ENCODE measurements around the gene DARS2.
"Not testable (repeated sequence)": the region's sequence is repeated elsewhere in the genome, so short reads cannot be mapped to it uniquely, and the experiment has no call there.

DARS2 gene

DNA sequence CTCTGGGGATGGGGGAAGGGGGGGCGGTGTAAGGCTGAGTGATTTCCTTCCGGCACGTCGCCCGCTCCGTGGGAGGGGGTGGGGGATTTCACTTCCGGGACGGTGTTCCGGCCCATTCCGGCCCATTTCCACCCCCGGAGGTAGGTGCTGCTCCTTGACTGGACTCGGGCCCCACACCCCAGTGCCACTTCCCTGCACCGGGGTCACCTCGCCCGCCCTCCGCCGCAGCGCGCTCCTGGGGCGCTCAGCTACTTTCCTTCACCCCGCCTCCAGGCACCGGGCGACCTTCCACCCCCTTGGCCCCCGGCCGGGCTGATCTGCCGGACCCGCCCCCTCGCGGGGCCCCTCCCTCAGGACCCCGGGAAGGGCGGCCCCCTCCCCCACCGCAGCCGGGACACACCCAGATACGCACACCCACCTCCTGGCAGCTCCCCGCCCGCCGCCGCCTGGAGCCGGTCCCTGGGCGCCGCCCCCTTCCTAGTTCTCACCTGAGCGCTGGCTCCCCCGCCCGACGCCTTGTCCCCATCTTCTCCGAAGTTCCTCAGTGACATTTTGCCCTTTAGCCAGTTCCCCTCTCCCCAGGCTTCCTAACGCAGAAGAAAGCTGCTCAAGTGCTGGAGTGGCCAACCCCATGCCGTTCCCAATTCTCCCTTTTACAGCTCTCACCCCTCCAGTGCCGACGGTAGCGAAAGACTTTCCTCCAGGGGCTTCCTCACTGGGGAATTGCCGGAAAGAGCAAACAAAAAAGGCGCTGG is 44.0 kb downstream of the DARS2 start, which contains the start of gene ZBTB37:
Gene ZBTB37, plus strand, starts transcription at position 115 of the 755 bp plus-strand sequence. CDS start 1,846 bp downstream, outside the sequence.
- ATAC-seq = peak; percentile 83

DNA sequence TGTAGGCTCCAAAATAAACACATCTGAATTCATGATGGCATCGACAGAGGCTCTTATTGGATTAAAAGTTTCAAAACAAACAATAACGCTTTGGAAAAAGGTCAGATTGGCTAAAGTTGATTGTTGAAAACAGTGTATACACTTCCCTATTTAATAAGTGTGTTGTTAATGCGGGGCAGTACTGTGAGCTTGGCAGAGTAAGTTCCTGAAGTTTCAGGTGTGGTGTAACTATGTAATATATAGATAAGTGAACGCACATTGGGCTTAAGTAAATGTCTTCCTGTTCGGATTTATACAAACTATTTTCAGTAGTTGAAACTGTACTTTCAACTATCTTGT is 44.5 kb downstream of the DARS2 start:
- ATAC-seq (no peak), DNase-seq (no peak)
- H3K27ac Mint-ChIP-seq = peak overlapping the region; percentile 92 to 100
- peak overlapping the region; percentile 93 to 100 for H3K4me3 Mint-ChIP-seq
- H3K9me3 Mint-ChIP-seq = no peaks in the 10 kb centered on the region
- no peaks in the 10 kb centered on the region for H3K27me3 Mint-ChIP-seq
- H3K4me1 Mint-ChIP-seq = peaks cover 57% of the 10 kb centered on the region

More for the DNA sequence above, 44.0 kb downstream of the DARS2 start, which contains the start of gene ZBTB37:
- Mint-ChIP-seq H3K9me3 (no peaks in the 10 kb centered on the region), H3K4me3 (peak within 1 kb of the TSS; percentile 93 to 100), H3K27ac (peak within 1 kb of the TSS; percentile 98 to 100), H3K4me1 (peaks cover 61% of the 10 kb centered on the region), H3K27me3 (no peaks in the 10 kb centered on the region)
- peak; percentile 97 for DNase-seq

DNA sequence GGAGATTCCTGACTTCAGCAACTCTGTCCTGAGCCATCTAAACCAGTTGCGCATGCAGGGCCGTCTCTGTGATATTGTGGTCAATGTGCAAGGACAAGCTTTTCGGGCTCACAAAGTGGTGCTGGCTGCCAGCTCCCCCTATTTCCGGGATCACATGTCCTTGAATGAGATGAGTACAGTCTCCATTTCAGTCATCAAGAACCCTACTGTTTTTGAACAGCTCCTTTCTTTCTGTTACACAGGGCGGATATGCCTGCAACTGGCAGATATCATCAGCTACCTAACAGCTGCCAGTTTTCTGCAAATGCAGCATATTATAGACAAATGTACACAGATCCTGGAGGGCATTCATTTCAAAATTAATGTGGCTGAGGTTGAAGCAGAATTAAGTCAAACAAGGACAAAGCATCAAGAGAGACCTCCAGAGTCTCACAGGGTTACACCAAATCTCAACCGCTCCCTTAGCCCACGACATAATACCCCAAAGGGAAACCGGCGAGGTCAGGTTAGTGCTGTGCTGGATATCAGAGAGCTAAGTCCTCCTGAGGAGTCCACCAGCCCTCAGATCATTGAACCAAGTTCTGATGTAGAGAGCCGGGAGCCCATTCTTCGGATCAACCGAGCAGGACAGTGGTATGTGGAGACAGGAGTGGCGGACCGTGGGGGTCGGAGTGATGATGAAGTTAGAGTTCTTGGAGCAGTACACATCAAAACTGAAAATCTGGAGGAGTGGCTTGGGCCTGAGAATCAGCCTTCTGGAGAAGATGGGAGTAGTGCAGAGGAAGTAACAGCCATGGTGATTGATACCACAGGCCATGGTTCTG is 46.0 kb downstream of the DARS2 start:
- ATAC-seq (peak; percentile 4), DNase-seq (peak in 1 of 2 donors; percentile 53)
- Mint-ChIP-seq H3K4me3 (peak overlapping the region; percentile 41 to 93), H3K27ac (peak overlapping the region; percentile 48 to 89), H3K27me3 (no peaks in the 10 kb centered on the region), H3K9me3 (no peaks in the 10 kb centered on the region), H3K4me1 (peaks cover 43% of the 10 kb centered on the region)

GRCh38 chr1:173871091-173871490 is 46.6 kb downstream of the DARS2 start:
- Mint-ChIP-seq H3K9me3 (no peaks in the 10 kb centered on the region), H3K4me1 (peaks cover 36% of the 10 kb centered on the region), H3K27ac (peak overlapping the region in 1 of 2 donors; percentile 89), H3K4me3 (peak overlapping the region; percentile 41 to 93), H3K27me3 (no peaks in the 10 kb centered on the region)
- ATAC-seq (no peak), DNase-seq (no peak)

- no peak overlapping the region for H3K27ac Mint-ChIP-seq
- peaks cover 36% of the 10 kb centered on the region for H3K4me1 Mint-ChIP-seq
- H3K27me3 Mint-ChIP-seq = no peaks in the 10 kb centered on the region
- no peaks in the 10 kb centered on the region for H3K9me3 Mint-ChIP-seq
- DNase-seq (no peak), ATAC-seq (no peak)
- peak overlapping the region in 1 of 2 donors; percentile 4 for H3K4me3 Mint-ChIP-seq
Measured at GRCh38 chr1:173871500-173871899, 47.0 kb downstream of the DARS2 start.

DNA sequence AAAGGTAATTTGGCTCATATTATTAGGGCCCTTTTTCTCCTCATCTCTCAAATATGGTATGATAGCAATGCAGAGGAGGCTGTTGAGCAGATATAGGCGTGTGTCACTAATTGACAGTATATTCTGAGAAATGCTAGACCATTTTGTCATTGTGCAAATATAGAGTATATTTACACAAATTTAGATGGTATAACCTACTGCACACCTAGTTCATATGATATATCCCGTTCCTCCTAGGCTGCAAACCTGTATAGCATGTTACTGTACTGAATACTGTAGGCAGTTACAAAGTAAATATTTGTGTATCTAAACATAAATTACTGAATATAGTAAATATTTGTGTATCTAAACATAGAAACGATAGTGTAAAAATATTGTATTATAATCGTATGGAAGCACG is 52.3 kb downstream of the DARS2 start:
- DNase-seq (no peak), ATAC-seq (no peak)
- Mint-ChIP-seq H3K27ac (no peak overlapping the region), H3K9me3 (no peaks in the 10 kb centered on the region), H3K4me3 (no peak overlapping the region), H3K4me1 (peaks cover 15% of the 10 kb centered on the region), H3K27me3 (no peaks in the 10 kb centered on the region)

- no peak overlapping the region for H3K4me3 Mint-ChIP-seq
Measured at GRCh38 chr1:173878251-173878650, 53.8 kb downstream of the DARS2 start.

GRCh38 chr1:173881117-173881516 is 56.6 kb downstream of the DARS2 start:
- H3K27ac Mint-ChIP-seq, H3K9me3 Mint-ChIP-seq, H3K4me1 Mint-ChIP-seq, H3K4me3 Mint-ChIP-seq, DNase-seq, ATAC-seq, H3K27me3 Mint-ChIP-seq: not testable (repeated sequence)

More at GRCh38 chr1:173878251-173878650, 53.8 kb downstream of the DARS2 start:
- Mint-ChIP-seq H3K4me1 (peaks cover 4% of the 10 kb centered on the region), H3K27me3 (no peaks in the 10 kb centered on the region), H3K27ac (no peak overlapping the region), H3K9me3 (no peaks in the 10 kb centered on the region)
- ATAC-seq = no peak
- no peak for DNase-seq

- Mint-ChIP-seq H3K9me3 (no peaks in the 10 kb centered on the region), H3K27ac (peak overlapping the region; percentile 46 to 67), H3K27me3 (no peaks in the 10 kb centered on the region), H3K4me1 (peaks cover 23% of the 10 kb centered on the region), H3K4me3 (no peak overlapping the region)
- DNase-seq (no peak), ATAC-seq (no peak)
Measured at GRCh38 chr1:173884701-173885100, 60.2 kb downstream of the DARS2 start.

GRCh38 chr1:173886746-173887611 is 62.5 kb downstream of the DARS2 start:
- ATAC-seq = no peak
- no peak overlapping the region for H3K4me3 Mint-ChIP-seq
- H3K4me1 Mint-ChIP-seq = peaks cover 23% of the 10 kb centered on the region
- H3K9me3 Mint-ChIP-seq = no peaks in the 10 kb centered on the region
- DNase-seq = no peak
- no peaks in the 10 kb centered on the region for H3K27me3 Mint-ChIP-seq
- no peak overlapping the region for H3K27ac Mint-ChIP-seq

DNA sequence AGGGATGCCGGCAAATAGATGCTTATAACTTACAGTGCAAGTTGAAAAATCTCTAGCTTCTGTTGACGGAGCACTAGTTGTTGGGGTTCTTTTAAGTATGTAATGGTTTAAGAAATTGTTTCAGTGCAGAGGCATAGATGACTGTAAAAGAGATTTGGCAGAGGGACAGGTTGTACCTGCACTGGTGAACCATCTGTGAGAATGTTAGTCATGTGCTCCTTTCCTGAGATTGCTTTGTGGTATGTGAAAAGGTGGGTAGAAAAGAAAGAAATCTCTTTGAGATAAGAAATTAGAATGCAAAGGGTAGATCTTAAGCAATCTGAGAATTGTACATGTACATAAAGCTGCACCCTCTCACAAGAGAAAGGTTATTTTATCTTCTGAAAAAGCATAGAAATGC is 63.2 kb downstream of the DARS2 start:
- no peaks in the 10 kb centered on the region for H3K27me3 Mint-ChIP-seq
- H3K4me1 Mint-ChIP-seq = peaks cover 23% of the 10 kb centered on the region
- H3K4me3 Mint-ChIP-seq = no peak overlapping the region
- no peak for ATAC-seq
- no peaks in the 10 kb centered on the region for H3K9me3 Mint-ChIP-seq
- no peak overlapping the region for H3K27ac Mint-ChIP-seq
- no peak for DNase-seq

DNA sequence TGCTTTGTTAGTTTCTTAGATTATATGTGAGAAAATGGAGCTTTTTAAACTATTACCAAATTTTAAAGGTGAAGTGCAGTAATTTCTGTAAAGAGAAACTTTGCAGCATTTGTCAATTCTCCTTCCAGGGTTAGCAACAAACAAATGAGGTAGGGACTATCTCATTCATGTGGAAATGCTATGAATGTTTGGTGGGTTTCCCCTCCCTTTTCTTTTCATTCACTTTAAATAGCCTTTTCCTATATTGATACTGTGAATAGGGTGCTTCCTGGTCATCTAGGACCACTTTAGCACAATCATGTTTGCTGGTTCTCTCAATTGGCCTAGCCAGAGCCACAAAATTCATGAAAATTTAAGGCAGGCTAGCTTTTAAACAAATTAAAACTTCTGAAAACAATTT is 64.3 kb downstream of the DARS2 start:
- Mint-ChIP-seq H3K4me1 (peaks cover 23% of the 10 kb centered on the region), H3K4me3 (no peak overlapping the region), H3K27me3 (no peaks in the 10 kb centered on the region), H3K27ac (no peak overlapping the region), H3K9me3 (no peaks in the 10 kb centered on the region)
- no peak for ATAC-seq
- no peak for DNase-seq

DNA sequence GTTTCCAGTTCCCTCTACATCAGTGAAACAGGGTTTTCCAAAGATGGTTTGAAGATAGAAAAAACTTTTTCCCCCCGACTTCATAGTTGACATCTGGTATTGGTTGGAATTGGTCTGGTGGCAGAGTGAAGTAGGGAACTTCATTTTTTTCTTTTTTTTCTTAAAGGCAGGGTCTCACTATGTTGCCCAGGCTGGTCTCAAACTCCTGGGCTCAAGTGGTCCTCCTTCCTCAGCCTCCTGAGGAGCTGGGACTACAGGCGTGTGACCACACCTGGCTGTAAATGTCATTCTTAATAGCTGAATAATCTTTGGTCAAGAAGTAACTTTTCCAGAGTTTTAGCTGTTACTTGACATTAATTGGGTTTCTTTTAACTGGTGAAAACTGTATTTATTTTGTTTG is 65.4 kb downstream of the DARS2 start:
- no peak overlapping the region for H3K4me3 Mint-ChIP-seq
- ATAC-seq = no peak
- no peak for DNase-seq
- H3K27me3 Mint-ChIP-seq = no peaks in the 10 kb centered on the region
- no peaks in the 10 kb centered on the region for H3K9me3 Mint-ChIP-seq
- H3K27ac Mint-ChIP-seq = no peak overlapping the region
- peaks cover 23% of the 10 kb centered on the region for H3K4me1 Mint-ChIP-seq

GRCh38 chr1:173893611-173894010 is 69.1 kb downstream of the DARS2 start:
- no peaks in the 10 kb centered on the region for H3K27me3 Mint-ChIP-seq
- H3K4me1 Mint-ChIP-seq = no peaks in the 10 kb centered on the region

GRCh38 chr1:173894189-173894588 is 69.7 kb downstream of the DARS2 start:
- no peak for DNase-seq
- Mint-ChIP-seq H3K4me1 (no peaks in the 10 kb centered on the region), H3K27ac (no peak overlapping the region), H3K27me3 (no peaks in the 10 kb centered on the region), H3K9me3 (no peaks in the 10 kb centered on the region), H3K4me3 (no peak overlapping the region)
- no peak for ATAC-seq

More at GRCh38 chr1:173893611-173894010, 69.1 kb downstream of the DARS2 start:
- Mint-ChIP-seq H3K27ac (no peak overlapping the region), H3K9me3 (no peaks in the 10 kb centered on the region), H3K4me3 (no peak overlapping the region)
- ATAC-seq = no peak
- DNase-seq = no peak

Measured in stimulated activated naive CD8-positive, alpha-beta T cell treated with anti-CD3 and anti-CD28 coated beads, Interleukin-15, amount 100 ng/mL, for 72 hours (primary cell).